ENCODE data around the gene PDE6D. TPM values are rescaled to one million over a fixed set of nuclear protein-coding genes. Genes with fewer than 3 reads are reported as not detected.
"Not testable (repeated sequence)": the region's sequence is repeated elsewhere in the genome, so short reads cannot be mapped to it uniquely, and the experiment has no call there.

The PDE6D gene
- total and polyA plus RNA-seq, 2 of the 4 experiments (the other 2 are of a cell fraction), result 13.8 to 24.7 TPM

DNA sequence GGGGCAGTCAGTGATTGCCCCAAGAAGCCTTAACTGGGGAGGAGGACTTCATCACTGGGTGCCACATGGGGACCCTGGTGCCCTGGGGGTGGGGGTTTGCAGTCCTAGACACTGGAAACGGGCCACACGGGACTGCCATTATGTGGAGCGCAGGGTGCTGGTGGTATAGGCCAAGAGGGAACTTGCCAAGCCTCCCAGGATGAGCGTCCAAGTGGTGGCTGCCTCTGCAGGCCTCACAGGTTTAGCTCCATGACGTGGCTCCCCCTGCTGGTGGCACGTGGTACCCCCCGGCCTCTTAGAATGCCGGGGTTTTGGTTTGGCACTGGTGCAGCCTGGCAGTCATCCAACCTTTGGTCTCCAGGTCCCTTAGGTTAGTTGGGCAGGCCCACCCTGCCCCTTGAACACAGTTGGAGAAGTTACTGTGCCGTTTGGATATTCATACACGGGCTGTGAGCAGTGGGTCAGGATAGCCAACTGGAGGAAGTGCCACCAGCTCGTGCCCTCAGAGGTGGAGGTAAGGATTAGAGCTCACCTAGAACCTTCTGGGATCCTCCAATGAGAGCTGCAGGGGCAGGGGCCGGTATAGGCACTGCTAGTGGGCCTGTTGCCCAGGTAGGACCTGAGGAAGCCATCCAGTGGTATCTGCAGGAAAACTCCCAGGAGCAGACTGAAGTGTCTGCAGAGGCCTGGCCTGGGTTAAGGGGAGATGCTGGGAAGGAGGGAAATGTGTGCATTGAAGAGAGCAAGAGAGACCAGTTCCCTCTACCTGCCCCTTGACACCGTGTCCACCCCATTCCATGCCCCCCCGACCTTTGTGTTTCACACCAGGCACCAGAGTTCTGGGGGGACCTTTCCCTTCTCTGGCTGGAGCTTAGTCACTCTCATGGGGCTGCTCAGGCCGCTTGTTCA, 67.1 kb downstream of the PDE6D start (continued):
- TF ChIP-seq, protein P1, sequence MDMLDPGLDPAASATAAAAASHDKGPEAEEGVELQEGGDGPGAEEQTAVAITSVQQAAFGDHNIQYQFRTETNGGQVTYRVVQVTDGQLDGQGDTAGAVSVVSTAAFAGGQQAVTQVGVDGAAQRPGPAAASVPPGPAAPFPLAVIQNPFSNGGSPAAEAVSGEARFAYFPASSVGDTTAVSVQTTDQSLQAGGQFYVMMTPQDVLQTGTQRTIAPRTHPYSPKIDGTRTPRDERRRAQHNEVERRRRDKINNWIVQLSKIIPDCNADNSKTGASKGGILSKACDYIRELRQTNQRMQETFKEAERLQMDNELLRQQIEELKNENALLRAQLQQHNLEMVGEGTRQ (IDR thresholded peaks at IDR 0.05; ENCODE audit: low read depth, low read length), result peak; percentile 80

DNA sequence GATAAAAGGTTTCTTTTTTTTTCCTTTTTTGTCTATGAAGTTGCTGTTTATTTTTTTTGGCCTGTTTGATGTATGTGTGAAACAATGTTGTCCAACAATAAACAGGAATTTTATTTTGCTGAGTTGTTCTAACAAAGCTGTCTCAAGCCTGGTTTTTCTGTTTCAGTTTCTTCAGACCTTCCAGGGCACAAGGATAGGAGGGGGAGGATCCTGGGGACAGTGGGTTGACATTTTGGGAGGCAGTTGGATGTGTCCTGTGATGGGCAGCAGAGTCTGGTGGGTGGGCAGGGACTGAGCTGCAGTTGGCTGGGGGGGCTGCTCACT, 67.7 kb downstream of the PDE6D start:
- H4K8ac ChIP-seq (ENCODE audit: low read depth in 2 of 2, low read length in 2 of 2); H4K5ac ChIP-seq (ENCODE audit: low read depth, low read length); H3K27me3 ChIP-seq (ENCODE audit: control insufficient read depth, insufficient read depth, low read length); H3K9me3 ChIP-seq (ENCODE audit: control insufficient read depth, insufficient read depth, low read length); intact Hi-C loops (cut with micrococcal nuclease); ATAC-seq (ENCODE audit: low read depth); H3K9ac ChIP-seq (ENCODE audit: low read depth, low read length); H3K14ac ChIP-seq (replicated peaks; ENCODE audit: low read depth, low read length); H3K4me2 ChIP-seq (ENCODE audit: low read depth, low read length); BruUV-seq (replicated peaks); H2AK5ac ChIP-seq (ENCODE audit: low read depth, low read length); H3K18ac ChIP-seq (ENCODE audit: low read depth, low read length); H3K4me3 ChIP-seq (ENCODE audit: insufficient read depth, low read depth, low read length); DNase-seq; H2BK20ac ChIP-seq (ENCODE audit: low read depth, low read length); H4K91ac ChIP-seq (ENCODE audit: insufficient read depth, low read depth, low read length); H3K23ac ChIP-seq (ENCODE audit: low read depth, low read length); H2BK120ac ChIP-seq (ENCODE audit: low read depth, low read length); dilution Hi-C loops (cut with HindIII; ENCODE audit: low sequenced_read_pairs, unreplicated experiment); H2BK15ac ChIP-seq (ENCODE audit: low read depth, low read length); H3K4ac ChIP-seq (ENCODE audit: low read depth, low read length); H3K56ac ChIP-seq (ENCODE audit: extremely low read depth, insufficient read depth, low read length): not testable (repeated sequence)
- in situ Hi-C loops (cut with MboI; ENCODE audit: low sequenced_read_pairs), result loop anchor here (5.0 kb wide), 2 partner anchors 36 to 101 kb away; no protein-coding TSS in a partner anchor
- Histone ChIP-seq H2BK5ac (ENCODE audit: low read depth, low read length, poor library complexity, severe bottlenecking) (peak overlapping the region; percentile 6), H4K20me1 (ENCODE audit: insufficient read depth, low read length) (peaks cover 63% of the 10 kb centered on the region), H3K79me1 (ENCODE audit: low read depth in 1 of 2, low read length in 2 of 2) (peaks cover 0 to 33% of the 10 kb centered on the region in 2 experiments; a peak in 2 of 4 replicates), H3K4me1 (ENCODE audit: control insufficient read depth, insufficient read depth, low read length) (peaks cover 26% of the 10 kb centered on the region), H3K36me3 (ENCODE audit: control insufficient read depth, insufficient read depth, low read length) (peaks cover 18% of the 10 kb centered on the region), H2AFZ (replicated peaks; ENCODE audit: low read length, poor library complexity) (peak overlapping the region; percentile 38), H2AK9ac (replicated peaks; ENCODE audit: low read depth, low read length, poor library complexity) (peak overlapping the region; percentile 2), H3K9me1 (ENCODE audit: insufficient read depth, low read length) (peaks cover 12% of the 10 kb centered on the region), H3K27ac (ENCODE audit: insufficient read depth, low read length) (peak overlapping the region; percentile 10; the same call in 1 of the 2 replicates)
- ChIA-PET POLR2A (ENCODE audit: unreplicated experiment) (interaction anchor here (1.2 kb wide), 1 partner anchor 36 kb away, joined by 4 read pairs; no protein-coding TSS in a partner anchor), CTCF (interaction anchor here (0.5 to 4.4 kb wide), 6 partner anchors 12 to 100 kb away, joined by 3 to 57 read pairs (median 4); no protein-coding TSS in a partner anchor)

DNA sequence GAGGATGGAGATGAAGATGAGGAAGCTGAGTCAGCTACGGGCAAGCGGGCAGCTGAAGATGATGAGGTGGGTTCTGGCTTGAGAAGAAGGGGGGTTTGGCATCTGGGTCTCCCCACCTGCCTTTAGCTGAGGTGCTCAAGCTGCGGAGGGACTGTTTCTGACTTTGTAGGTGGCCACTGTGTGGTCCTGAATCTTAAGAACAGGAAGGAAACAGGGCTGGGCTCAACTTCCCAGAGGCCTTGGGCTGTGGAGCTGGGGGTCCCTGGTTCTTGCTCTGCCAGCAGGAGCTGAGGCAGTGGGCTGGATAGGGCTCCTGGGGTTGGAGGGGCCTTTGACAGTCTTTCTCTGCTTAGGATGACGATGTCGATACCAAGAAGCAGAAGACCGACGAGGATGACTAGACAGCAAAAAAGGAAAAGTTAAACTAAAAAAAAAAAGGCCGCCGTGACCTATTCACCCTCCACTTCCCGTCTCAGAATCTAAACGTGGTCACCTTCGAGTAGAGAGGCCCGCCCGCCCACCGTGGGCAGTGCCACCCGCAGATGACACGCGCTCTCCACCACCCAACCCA, 68.5 kb downstream of the PDE6D start:
- H3K4me3 ChIP-seq (ENCODE audit: insufficient read depth, low read depth, low read length); DNase-seq; H2AFZ ChIP-seq (replicated peaks; ENCODE audit: low read length, poor library complexity); H3K18ac ChIP-seq (ENCODE audit: low read depth, low read length); H2BK120ac ChIP-seq (ENCODE audit: low read depth, low read length); H3K4ac ChIP-seq (ENCODE audit: low read depth, low read length); dilution Hi-C loops (cut with HindIII; ENCODE audit: low sequenced_read_pairs, unreplicated experiment); BruUV-seq (replicated peaks); H2AK9ac ChIP-seq (replicated peaks; ENCODE audit: low read depth, low read length, poor library complexity); H3K4me2 ChIP-seq (ENCODE audit: low read depth, low read length); intact Hi-C loops (cut with micrococcal nuclease); H3K9ac ChIP-seq (ENCODE audit: low read depth, low read length); H3K27ac ChIP-seq (ENCODE audit: insufficient read depth, low read length); CTCF ChIA-PET; H2BK15ac ChIP-seq (ENCODE audit: low read depth, low read length); H3K9me3 ChIP-seq (ENCODE audit: control insufficient read depth, insufficient read depth, low read length); H3K14ac ChIP-seq (replicated peaks; ENCODE audit: low read depth, low read length); H2BK20ac ChIP-seq (ENCODE audit: low read depth, low read length); H3K9me1 ChIP-seq (ENCODE audit: insufficient read depth, low read length); H4K8ac ChIP-seq (ENCODE audit: low read depth in 2 of 2, low read length in 2 of 2); H4K5ac ChIP-seq (ENCODE audit: low read depth, low read length); ATAC-seq (ENCODE audit: low read depth); H3K27me3 ChIP-seq (ENCODE audit: control insufficient read depth, insufficient read depth, low read length); H4K91ac ChIP-seq (ENCODE audit: insufficient read depth, low read depth, low read length); POLR2A ChIA-PET (ENCODE audit: unreplicated experiment); H2BK5ac ChIP-seq (ENCODE audit: low read depth, low read length, poor library complexity, severe bottlenecking): not testable (repeated sequence)
- WGBS, 2 experiments (ENCODE audit: extremely low coverage in 2 of 2, insufficient read length in 1 of 2), result no CpG with 5 or more reads among the region's 18 CpGs
- Histone ChIP-seq H3K79me1 (ENCODE audit: low read depth in 1 of 2, low read length in 2 of 2) (peaks cover 0 to 33% of the 10 kb centered on the region in 2 experiments; a peak in 2 of 4 replicates), H3K36me3 (ENCODE audit: control insufficient read depth, insufficient read depth, low read length) (peaks cover 18% of the 10 kb centered on the region), H3K56ac (ENCODE audit: extremely low read depth, insufficient read depth, low read length) (peak overlapping the region; percentile 19; the same call in 1 of the 2 replicates), H4K20me1 (ENCODE audit: insufficient read depth, low read length) (peaks cover 63% of the 10 kb centered on the region), H3K23ac (ENCODE audit: low read depth, low read length) (peak overlapping the region; percentile 94; the same call in 1 of the 2 replicates), H3K4me1 (ENCODE audit: control insufficient read depth, insufficient read depth, low read length) (peaks cover 24% of the 10 kb centered on the region), H2AK5ac (ENCODE audit: low read depth, low read length) (0 out of 2 replicates have a peak overlapping the region, but pooled peaks have one; percentile 6)
- in situ Hi-C loops (cut with MboI; ENCODE audit: low sequenced_read_pairs), result loop anchor here (5.0 kb wide), 2 partner anchors 35 to 100 kb away; no protein-coding TSS in a partner anchor

Data from IMR-90 (cell line).